Chondrocyte (in vitro differentiated cells): ENCODE measurements around the gene NCKAP1. TPM values are rescaled to one million over a fixed set of nuclear protein-coding genes. Genes with fewer than 3 reads are reported as not detected.
A peak's percentile ranks its signal among the peaks of the same experiment; 100 is the strongest.
"Not testable (repeated sequence)": the region's sequence is repeated elsewhere in the genome, so short reads cannot be mapped to it uniquely, and the experiment has no call there.

Experiments used
- DNase-seq: peaks from one replicate; pipeline ENCODE4 v3.0.0; 2021; ENCODE audit warnings: mixed read lengths, low spot score
- H3K27ac Mint-ChIP-seq: one replicate; pipeline ENCODE4 v1.8.0; 2021; ENCODE audit warnings: mild to moderate bottlenecking, moderate library complexity, mixed read lengths; ENCODE audit not compliant: unreplicated experiment
- H3K27me3 Mint-ChIP-seq: 2 replicates; pipeline ENCODE4 v1.8.0; 2021; ENCODE audit warnings: low read depth, mixed read lengths
- H3K36me3 Mint-ChIP-seq: 2 replicates; pipeline ENCODE4 v1.8.0; 2021; ENCODE audit warnings: low read depth, mixed read lengths
- H3K4me1 Mint-ChIP-seq: 2 replicates; pipeline ENCODE4 v1.8.0; 2021; ENCODE audit warnings: low read depth, mild to moderate bottlenecking, mixed read lengths
- H3K4me3 Mint-ChIP-seq: one replicate; pipeline ENCODE4 v1.8.0; 2021; ENCODE audit warnings: mild to moderate bottlenecking, moderate library complexity, mixed read lengths; ENCODE audit not compliant: unreplicated experiment
- H3K9me3 Mint-ChIP-seq: 2 replicates; pipeline ENCODE4 v1.8.0; 2021; ENCODE audit warnings: low read depth, mixed read lengths
- total RNA-seq: library from RNA; stranded (reverse); gene quantifications from 3 replicates; pipeline ENCODE4 v1.2.1, GENCODE V29; 2021
- TF ChIP-seq, protein P1 (sequence below): fragments of 200-600 bp; sonication (generic); IDR thresholded peaks from 2 replicates; pipeline ENCODE4 v1.5.0; 2021; ENCODE audit warnings: antibody characterized with exemption, mild to moderate bottlenecking, moderate library complexity

Gene NCKAP1
- total RNA-seq, 1 donor from 2014 or later, result 189 TPM

DNA sequence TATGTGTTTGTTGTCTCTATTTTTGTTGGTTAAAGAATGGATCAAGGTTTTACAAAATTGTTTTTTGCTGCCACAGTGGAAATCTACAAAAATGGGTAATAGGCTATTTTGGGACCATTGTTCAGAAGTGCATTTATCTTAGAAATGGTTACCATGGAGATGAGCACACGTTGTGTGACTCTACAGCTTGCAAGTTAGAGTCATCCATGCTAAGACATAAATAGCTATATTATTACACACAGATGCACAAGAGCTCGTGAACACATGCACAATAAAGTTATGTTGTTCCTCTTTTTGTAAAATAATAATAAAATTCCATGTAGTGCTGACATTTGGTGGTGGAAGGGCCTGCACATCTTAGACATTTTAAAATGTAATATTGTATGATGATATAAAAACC, 24.8 kb upstream of the NCKAP1 start:
- Mint-ChIP-seq H3K4me3 (no peak overlapping the region), H3K27ac (no peak overlapping the region), H3K36me3 (no peaks in the 10 kb centered on the region), H3K4me1 (peaks cover 21% of the 10 kb centered on the region), H3K9me3 (no peaks in the 10 kb centered on the region), H3K27me3 (peaks cover 3% of the 10 kb centered on the region)
- TF ChIP-seq, protein P1, sequence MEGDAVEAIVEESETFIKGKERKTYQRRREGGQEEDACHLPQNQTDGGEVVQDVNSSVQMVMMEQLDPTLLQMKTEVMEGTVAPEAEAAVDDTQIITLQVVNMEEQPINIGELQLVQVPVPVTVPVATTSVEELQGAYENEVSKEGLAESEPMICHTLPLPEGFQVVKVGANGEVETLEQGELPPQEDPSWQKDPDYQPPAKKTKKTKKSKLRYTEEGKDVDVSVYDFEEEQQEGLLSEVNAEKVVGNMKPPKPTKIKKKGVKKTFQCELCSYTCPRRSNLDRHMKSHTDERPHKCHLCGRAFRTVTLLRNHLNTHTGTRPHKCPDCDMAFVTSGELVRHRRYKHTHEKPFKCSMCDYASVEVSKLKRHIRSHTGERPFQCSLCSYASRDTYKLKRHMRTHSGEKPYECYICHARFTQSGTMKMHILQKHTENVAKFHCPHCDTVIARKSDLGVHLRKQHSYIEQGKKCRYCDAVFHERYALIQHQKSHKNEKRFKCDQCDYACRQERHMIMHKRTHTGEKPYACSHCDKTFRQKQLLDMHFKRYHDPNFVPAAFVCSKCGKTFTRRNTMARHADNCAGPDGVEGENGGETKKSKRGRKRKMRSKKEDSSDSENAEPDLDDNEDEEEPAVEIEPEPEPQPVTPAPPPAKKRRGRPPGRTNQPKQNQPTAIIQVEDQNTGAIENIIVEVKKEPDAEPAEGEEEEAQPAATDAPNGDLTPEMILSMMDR, result no peak
- no peak for DNase-seq

DNA sequence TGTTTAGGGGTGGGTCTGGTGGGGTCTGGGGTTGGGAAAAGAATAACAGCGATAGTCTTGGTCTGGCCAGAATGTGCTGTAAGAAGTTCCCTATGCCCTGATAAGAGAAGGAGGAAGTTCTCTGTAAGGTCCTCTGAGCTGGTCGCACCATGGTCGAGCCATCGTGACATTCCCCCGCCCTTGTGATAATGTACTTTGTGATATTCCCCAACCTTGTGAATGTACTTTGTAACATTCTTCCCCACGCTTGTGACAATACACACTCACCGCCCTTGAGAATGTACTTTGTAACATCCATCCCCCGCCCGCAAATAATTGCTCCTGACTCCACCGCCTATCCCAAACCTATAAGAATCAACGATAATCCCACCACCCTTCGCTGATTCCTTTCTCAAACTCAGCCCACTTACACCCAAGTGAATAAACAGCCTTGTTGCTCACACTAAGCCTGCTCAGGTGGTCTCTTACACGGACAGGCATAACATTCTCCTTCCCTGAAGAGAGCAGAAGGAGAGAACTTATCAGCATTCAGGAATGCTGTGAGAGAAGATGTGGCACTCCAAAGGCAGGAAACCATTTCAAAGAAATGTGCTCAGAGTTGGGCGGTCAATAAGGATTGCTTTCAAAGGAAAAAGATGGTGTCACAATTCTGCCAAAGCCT, 22.4 kb upstream of the NCKAP1 start:
- no peaks in the 10 kb centered on the region for H3K36me3 Mint-ChIP-seq
- no peaks in the 10 kb centered on the region for H3K27me3 Mint-ChIP-seq
- no peak overlapping the region for H3K4me3 Mint-ChIP-seq
- DNase-seq, result no peak
- no peaks in the 10 kb centered on the region for H3K9me3 Mint-ChIP-seq
- no peak overlapping the region for H3K27ac Mint-ChIP-seq
- H3K4me1 Mint-ChIP-seq, result peaks cover 24% of the 10 kb centered on the region
- TF ChIP-seq, protein P1, result no peak

DNA sequence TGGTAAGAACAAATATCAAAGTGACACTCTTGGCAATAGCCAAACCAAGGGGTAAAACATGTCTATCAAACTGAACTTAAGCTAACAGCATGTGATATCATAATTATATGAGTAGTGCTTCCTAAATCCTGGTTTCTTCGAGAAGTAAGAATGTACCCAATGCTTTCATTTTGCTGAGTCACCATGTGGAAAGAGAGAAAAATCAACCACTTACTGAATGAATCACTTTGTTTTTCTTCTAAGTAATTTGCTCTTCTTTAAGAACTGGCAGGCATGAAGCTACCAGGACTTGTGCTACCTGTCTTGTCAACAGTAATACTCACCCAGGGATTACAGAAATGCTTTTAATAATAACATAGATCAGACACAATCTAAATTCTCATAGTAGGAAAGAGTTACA, 21.3 kb upstream of the NCKAP1 start:
- Mint-ChIP-seq H3K27ac (peak overlapping the region; percentile 82), H3K27me3 (no peaks in the 10 kb centered on the region), H3K9me3 (no peaks in the 10 kb centered on the region), H3K4me3 (no peak overlapping the region), H3K4me1 (peaks cover 24% of the 10 kb centered on the region), H3K36me3 (no peaks in the 10 kb centered on the region)
- DNase-seq, result no peak
- TF ChIP-seq, protein P1, result no peak

DNA sequence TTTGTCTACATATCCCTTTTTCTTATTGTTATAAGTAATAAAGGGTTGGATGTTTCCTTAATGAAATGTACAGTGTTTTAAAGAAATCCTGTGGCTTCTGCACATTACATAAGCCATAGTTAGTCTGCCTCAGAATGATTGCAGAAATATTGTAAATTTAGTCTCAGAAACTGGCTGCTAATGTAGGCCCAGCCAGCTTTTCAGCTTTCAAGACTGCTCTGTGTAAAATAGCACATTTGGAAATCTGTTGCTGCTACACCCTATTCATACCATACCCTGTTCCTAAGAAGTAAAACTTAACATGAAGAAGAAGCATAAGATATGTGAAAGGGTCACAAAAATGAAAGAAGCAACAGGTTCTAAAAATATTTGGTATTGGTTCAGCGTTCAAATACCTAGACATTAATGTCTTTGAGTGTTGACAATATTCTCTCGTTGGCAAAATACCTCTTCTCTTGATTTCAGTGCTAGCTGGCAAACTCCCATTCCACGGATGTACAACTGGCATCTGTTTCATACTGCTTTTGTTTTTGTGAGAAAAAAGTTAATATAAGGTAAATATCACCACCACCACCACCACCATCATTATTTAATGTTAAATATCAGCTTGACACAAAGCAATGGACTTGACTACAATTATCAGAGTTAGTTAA, 19.2 kb upstream of the NCKAP1 start:
- no peaks in the 10 kb centered on the region for H3K36me3 Mint-ChIP-seq
- TF ChIP-seq, protein P1, result no peak
- H3K9me3 Mint-ChIP-seq, result no peaks in the 10 kb centered on the region
- no peak overlapping the region for H3K4me3 Mint-ChIP-seq
- no peak overlapping the region for H3K27ac Mint-ChIP-seq
- no peaks in the 10 kb centered on the region for H3K27me3 Mint-ChIP-seq
- peaks cover 17% of the 10 kb centered on the region for H3K4me1 Mint-ChIP-seq
- no peak for DNase-seq

DNA sequence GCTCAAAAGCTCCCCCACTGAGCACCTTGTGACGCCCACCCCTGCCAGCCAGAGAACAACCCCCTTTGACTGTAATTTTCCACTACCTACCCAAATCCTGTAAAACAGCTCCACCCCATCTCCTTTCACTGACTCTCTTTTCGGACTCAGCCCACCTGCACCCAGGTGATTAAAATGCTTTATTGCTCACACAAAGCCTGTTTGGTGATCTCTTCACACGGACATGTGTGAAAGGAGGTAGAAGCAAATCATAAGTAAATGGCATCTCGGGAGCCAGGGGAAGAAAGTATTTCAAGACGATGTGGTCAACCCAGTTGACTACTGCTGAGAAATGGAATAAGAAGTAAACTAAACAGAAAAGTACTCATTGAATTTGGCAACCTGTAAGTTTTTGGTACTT, 11.2 kb upstream of the NCKAP1 start:
- no peaks in the 10 kb centered on the region for H3K36me3 Mint-ChIP-seq
- no peaks in the 10 kb centered on the region for H3K4me1 Mint-ChIP-seq
- no peak overlapping the region for H3K4me3 Mint-ChIP-seq
- no peaks in the 10 kb centered on the region for H3K9me3 Mint-ChIP-seq
- H3K27me3 Mint-ChIP-seq, result no peaks in the 10 kb centered on the region
- H3K27ac Mint-ChIP-seq, result no peak overlapping the region
- TF ChIP-seq, protein P1, result no peak
- DNase-seq, result no peak

DNA sequence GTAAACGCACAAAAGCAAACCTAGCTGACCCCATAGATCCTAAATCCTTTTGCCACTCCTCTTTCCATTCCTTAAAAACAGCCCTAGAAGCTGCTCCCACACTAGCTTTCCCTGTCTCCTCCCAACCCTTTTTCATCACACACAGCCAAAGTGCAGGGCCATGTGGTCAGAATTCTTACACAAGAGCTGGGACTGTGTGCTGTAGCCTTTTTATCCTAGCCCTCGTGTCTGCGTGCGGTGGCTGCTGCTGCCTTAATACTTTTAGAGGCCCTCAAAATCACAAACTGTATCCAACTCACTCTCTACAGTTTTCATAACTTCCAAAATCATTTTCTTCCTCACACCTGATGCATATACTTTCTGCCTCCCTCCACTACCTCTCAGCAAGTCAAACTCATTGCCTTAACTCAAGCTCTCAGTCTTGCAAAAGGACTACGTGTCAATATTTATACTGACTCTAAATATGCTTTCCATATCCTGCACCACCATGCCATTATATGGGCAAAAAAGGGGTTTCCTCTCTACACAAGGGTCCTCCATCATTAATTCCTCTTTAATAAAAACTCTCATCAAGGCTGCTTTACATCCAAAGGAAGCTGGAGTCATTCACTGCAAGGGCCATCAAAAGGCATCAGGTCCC, 9.3 kb upstream of the NCKAP1 start:
- H3K9me3 Mint-ChIP-seq, H3K27me3 Mint-ChIP-seq, H3K4me1 Mint-ChIP-seq, H3K27ac Mint-ChIP-seq, H3K4me3 Mint-ChIP-seq, DNase-seq, H3K36me3 Mint-ChIP-seq: not testable (repeated sequence)

DNA sequence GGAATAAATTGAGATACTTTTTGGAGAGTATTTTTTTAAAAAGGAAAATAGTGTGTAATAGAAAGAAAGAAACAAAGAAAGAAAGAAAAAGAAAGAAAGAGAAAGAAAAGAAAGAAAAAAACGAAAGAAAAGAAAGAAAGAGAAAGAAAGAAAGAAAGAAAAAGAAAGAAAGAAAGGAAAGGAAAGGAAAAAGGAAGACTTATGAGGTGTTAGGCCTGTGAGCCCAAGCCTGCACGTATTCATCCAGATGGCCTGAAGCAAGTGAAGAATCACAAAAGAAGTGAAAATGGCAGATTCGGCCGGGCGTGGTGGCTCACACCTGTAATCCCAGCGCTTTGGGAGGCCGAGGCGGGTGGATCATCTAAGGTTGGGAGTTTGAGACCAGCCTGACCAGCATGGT, 5.3 kb upstream of the NCKAP1 start:
- H3K4me3 Mint-ChIP-seq, H3K27ac Mint-ChIP-seq, H3K27me3 Mint-ChIP-seq, DNase-seq, H3K36me3 Mint-ChIP-seq, H3K4me1 Mint-ChIP-seq, H3K9me3 Mint-ChIP-seq: not testable (repeated sequence)
